Stimulated activated naive CD8-positive, alpha-beta T cell treated with anti-CD3 and anti-CD28 coated beads, Interleukin-15, Interleukin-2, amounts not matched to agents 100 ng/mL and 50 ng/mL, for 24 hours (primary cell): Measurements from ENCODE around the gene ZNF521.

Experiments used
- H3K27ac Mint-ChIP-seq: one replicate; pipeline ENCODE4 v1.8.0; 2021; ENCODE audit warnings: mild to moderate bottlenecking, mixed read lengths
- H3K27me3 Mint-ChIP-seq: one replicate; pipeline ENCODE4 v1.8.0; 2021; ENCODE audit warnings: mixed read lengths
- H3K36me3 Mint-ChIP-seq: one replicate; pipeline ENCODE4 v1.8.0; 2021; ENCODE audit warnings: low read depth, mixed read lengths
- H3K4me1 Mint-ChIP-seq: one replicate; pipeline ENCODE4 v1.8.0; 2021; ENCODE audit warnings: low read depth, mixed read lengths
- H3K4me3 Mint-ChIP-seq: one replicate; pipeline ENCODE4 v1.8.0; 2021; ENCODE audit warnings: mild to moderate bottlenecking, mixed read lengths
- H3K9me3 Mint-ChIP-seq: one replicate; pipeline ENCODE4 v1.8.0; 2021; ENCODE audit warnings: mixed read lengths

ZNF521 gene

GRCh38 chr18:25316381-25317018 lies 35.5 kb downstream of the ZNF521 start:
- Mint-ChIP-seq H3K4me3 (no peak overlapping the region), H3K9me3 (no peaks in the 10 kb centered on the region), H3K36me3 (no peaks in the 10 kb centered on the region), H3K27me3 (peaks cover 6% of the 10 kb centered on the region), H3K4me1 (no peaks in the 10 kb centered on the region), H3K27ac (no peak overlapping the region)

GRCh38 chr18:25314838-25315190 lies 37.2 kb downstream of the ZNF521 start:
- no peak overlapping the region for H3K4me3 Mint-ChIP-seq
- no peak overlapping the region for H3K27ac Mint-ChIP-seq
- H3K9me3 Mint-ChIP-seq = no peaks in the 10 kb centered on the region
- no peaks in the 10 kb centered on the region for H3K4me1 Mint-ChIP-seq
- peaks cover 6% of the 10 kb centered on the region for H3K27me3 Mint-ChIP-seq
- H3K36me3 Mint-ChIP-seq = no peaks in the 10 kb centered on the region

GRCh38 chr18:25314151-25314837 lies 37.7 kb downstream of the ZNF521 start:
- Mint-ChIP-seq H3K4me1 (no peaks in the 10 kb centered on the region), H3K4me3 (no peak overlapping the region), H3K36me3 (no peaks in the 10 kb centered on the region), H3K27me3 (peaks cover 6% of the 10 kb centered on the region), H3K9me3 (no peaks in the 10 kb centered on the region), H3K27ac (no peak overlapping the region)

GRCh38 chr18:25313268-25313667 lies 38.7 kb downstream of the ZNF521 start:
- H3K4me3 Mint-ChIP-seq = no peak overlapping the region
- H3K27ac Mint-ChIP-seq = no peak overlapping the region
- H3K9me3 Mint-ChIP-seq = no peaks in the 10 kb centered on the region
- no peaks in the 10 kb centered on the region for H3K36me3 Mint-ChIP-seq
- peaks cover 11% of the 10 kb centered on the region for H3K27me3 Mint-ChIP-seq
- H3K4me1 Mint-ChIP-seq = no peaks in the 10 kb centered on the region

GRCh38 chr18:25310045-25310444 lies 41.9 kb downstream of the ZNF521 start:
- Mint-ChIP-seq H3K4me3 (no peak overlapping the region), H3K27ac (no peak overlapping the region), H3K9me3 (no peaks in the 10 kb centered on the region), H3K27me3 (peaks cover 15% of the 10 kb centered on the region), H3K36me3 (no peaks in the 10 kb centered on the region), H3K4me1 (no peaks in the 10 kb centered on the region)

- Mint-ChIP-seq H3K4me3 (no peak overlapping the region), H3K36me3 (no peaks in the 10 kb centered on the region), H3K27ac (no peak overlapping the region), H3K9me3 (no peaks in the 10 kb centered on the region), H3K4me1 (no peaks in the 10 kb centered on the region), H3K27me3 (peaks cover 9% of the 10 kb centered on the region)
Observed at GRCh38 chr18:25308381-25308780, 43.6 kb downstream of the ZNF521 start.

- Mint-ChIP-seq H3K9me3 (no peaks in the 10 kb centered on the region), H3K4me3 (no peak overlapping the region), H3K4me1 (no peaks in the 10 kb centered on the region), H3K36me3 (no peaks in the 10 kb centered on the region), H3K27ac (no peak overlapping the region), H3K27me3 (peaks cover 9% of the 10 kb centered on the region)
Observed at GRCh38 chr18:25307192-25307591, 44.8 kb downstream of the ZNF521 start.

GRCh38 chr18:25306671-25307070 lies 45.3 kb downstream of the ZNF521 start:
- Mint-ChIP-seq H3K27me3 (peaks cover 9% of the 10 kb centered on the region), H3K4me1 (no peaks in the 10 kb centered on the region), H3K9me3 (no peaks in the 10 kb centered on the region), H3K36me3 (no peaks in the 10 kb centered on the region), H3K27ac (no peak overlapping the region), H3K4me3 (no peak overlapping the region)

GRCh38 chr18:25305584-25305983 lies 46.4 kb downstream of the ZNF521 start:
- no peaks in the 10 kb centered on the region for H3K9me3 Mint-ChIP-seq
- no peaks in the 10 kb centered on the region for H3K4me1 Mint-ChIP-seq
- no peaks in the 10 kb centered on the region for H3K36me3 Mint-ChIP-seq

GRCh38 chr18:25300492-25300891 lies 51.5 kb downstream of the ZNF521 start:
- H3K9me3 Mint-ChIP-seq = no peaks in the 10 kb centered on the region
- H3K27ac Mint-ChIP-seq = no peak overlapping the region
- H3K4me1 Mint-ChIP-seq = no peaks in the 10 kb centered on the region
- H3K27me3 Mint-ChIP-seq = peaks cover under 1% of the 10 kb centered on the region
- H3K36me3 Mint-ChIP-seq = no peaks in the 10 kb centered on the region
- no peak overlapping the region for H3K4me3 Mint-ChIP-seq

More at GRCh38 chr18:25305584-25305983, 46.4 kb downstream of the ZNF521 start:
- Mint-ChIP-seq H3K27ac (no peak overlapping the region), H3K27me3 (peaks cover 9% of the 10 kb centered on the region), H3K4me3 (no peak overlapping the region)

- no peaks in the 10 kb centered on the region for H3K9me3 Mint-ChIP-seq
Observed at GRCh38 chr18:25299426-25300300, 52.3 kb downstream of the ZNF521 start.

GRCh38 chr18:25298853-25299274 lies 53.1 kb downstream of the ZNF521 start:
- no peaks in the 10 kb centered on the region for H3K9me3 Mint-ChIP-seq
- H3K36me3 Mint-ChIP-seq = no peaks in the 10 kb centered on the region
- H3K4me1 Mint-ChIP-seq = no peaks in the 10 kb centered on the region
- no peak overlapping the region for H3K4me3 Mint-ChIP-seq
- no peaks in the 10 kb centered on the region for H3K27me3 Mint-ChIP-seq
- no peak overlapping the region for H3K27ac Mint-ChIP-seq

More at GRCh38 chr18:25299426-25300300, 52.3 kb downstream of the ZNF521 start:
- no peak overlapping the region for H3K4me3 Mint-ChIP-seq
- H3K36me3 Mint-ChIP-seq = no peaks in the 10 kb centered on the region
- no peak overlapping the region for H3K27ac Mint-ChIP-seq
- H3K27me3 Mint-ChIP-seq = no peaks in the 10 kb centered on the region
- H3K4me1 Mint-ChIP-seq = no peaks in the 10 kb centered on the region

GRCh38 chr18:25295624-25296138 lies 56.3 kb downstream of the ZNF521 start:
- H3K4me3 Mint-ChIP-seq = no peak overlapping the region
- H3K27ac Mint-ChIP-seq = no peak overlapping the region
- H3K27me3 Mint-ChIP-seq = no peaks in the 10 kb centered on the region
- no peaks in the 10 kb centered on the region for H3K36me3 Mint-ChIP-seq
- H3K4me1 Mint-ChIP-seq = no peaks in the 10 kb centered on the region
- H3K9me3 Mint-ChIP-seq = no peaks in the 10 kb centered on the region

GRCh38 chr18:25291150-25291549 lies 60.8 kb downstream of the ZNF521 start:
- Mint-ChIP-seq H3K36me3 (no peaks in the 10 kb centered on the region), H3K27me3 (no peaks in the 10 kb centered on the region), H3K27ac (no peak overlapping the region), H3K9me3 (no peaks in the 10 kb centered on the region), H3K4me3 (no peak overlapping the region), H3K4me1 (no peaks in the 10 kb centered on the region)
